Measurements from ENCODE around the gene SLC8B1. TPM values are rescaled to one million over a fixed set of nuclear protein-coding genes. Genes with fewer than 3 reads are reported as not detected.

The SLC8B1 gene
- total and polyA plus RNA-seq, 4 donors = 9.9 to 23.8 (median 14.2) TPM

DNA sequence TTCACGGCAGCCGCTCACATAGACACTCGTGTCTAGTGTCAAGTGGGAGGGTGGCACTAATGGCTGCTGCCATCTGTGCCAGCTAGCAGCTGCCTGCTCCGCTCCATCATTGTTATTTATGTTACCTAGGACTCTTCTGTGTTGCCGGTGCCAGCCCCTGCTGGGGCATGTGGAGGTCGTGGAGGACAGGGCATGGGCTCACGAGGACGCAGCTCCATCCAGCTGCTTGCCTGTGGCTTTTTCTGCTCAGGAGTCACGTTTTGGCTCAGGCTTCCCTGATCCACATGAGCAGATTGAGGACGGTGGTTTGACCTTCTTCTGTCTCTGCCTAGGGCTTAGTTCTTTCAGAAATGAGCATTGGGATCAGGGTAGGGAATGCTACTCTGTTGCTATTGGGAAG, 82.4 kb downstream of the SLC8B1 start:
- Histone ChIP-seq H3K9me3 (ENCODE audit: control insufficient read depth in 4 of 4, low read length in 3 of 4) (peaks cover 0 to 6% (median 2%) of the 10 kb centered on the region in 4 donors), H3K27ac (ENCODE audit: low read depth in 1 of 2, low read length in 2 of 2) (no peak overlapping the region), H3K27me3 (ENCODE audit: control insufficient read depth in 4 of 4, insufficient read depth in 4 of 4, low read length in 3 of 4) (no peaks in the 10 kb centered on the region), H3K4me3 (ENCODE audit: low read depth in 1 of 3, low read length in 3 of 3) (no peak overlapping the region), H3K9ac (ENCODE audit: low read depth in 1 of 2, low read length in 2 of 2) (no peak overlapping the region), H3K4me1 (ENCODE audit: control insufficient read depth in 4 of 4, insufficient read depth in 4 of 4, low read length in 3 of 4) (peaks cover 0 to 2% (median 0%) of the 10 kb centered on the region in 4 donors), H3K36me3 (ENCODE audit: control insufficient read depth in 4 of 4, insufficient read depth in 3 of 4, low read depth in 1 of 4, low read length in 3 of 4) (peaks cover 2 to 29% (median 13%) of the 10 kb centered on the region in 4 donors)
- WGBS = 95% methylated on average over 10 of the region's 10 CpGs
- DNase-seq (ENCODE audit: low spot score) = no peak
- TF ChIP-seq FOXA1 (IDR thresholded peaks at IDR 0.05) (no peak), HNF4G (IDR thresholded peaks at IDR 0.05) (no peak), GABPA (IDR thresholded peaks at IDR 0.05 in 1 of 2, conservative IDR thresholded peaks at IDR 0.05 in 1 of 2) (no peak), JUND (IDR thresholded peaks at IDR 0.05) (no peak), RXRA (IDR thresholded peaks at IDR 0.05) (no peak), HNF4A (conservative IDR thresholded peaks at IDR 0.05) (no peak), EGR1 (IDR thresholded peaks at IDR 0.05; ENCODE audit: low read depth in 2 of 2) (no peak), NR2F2 (IDR thresholded peaks at IDR 0.05) (no peak), FOXA2 (IDR thresholded peaks at IDR 0.05) (no peak), YY1 (IDR thresholded peaks at IDR 0.05) (no peak), TAF1 (conservative IDR thresholded peaks at IDR 0.05) (no peak), SP1 (IDR thresholded peaks at IDR 0.05) (no peak), RAD21 (IDR thresholded peaks at IDR 0.05) (no peak)
- TF ChIP-seq, protein P1, sequence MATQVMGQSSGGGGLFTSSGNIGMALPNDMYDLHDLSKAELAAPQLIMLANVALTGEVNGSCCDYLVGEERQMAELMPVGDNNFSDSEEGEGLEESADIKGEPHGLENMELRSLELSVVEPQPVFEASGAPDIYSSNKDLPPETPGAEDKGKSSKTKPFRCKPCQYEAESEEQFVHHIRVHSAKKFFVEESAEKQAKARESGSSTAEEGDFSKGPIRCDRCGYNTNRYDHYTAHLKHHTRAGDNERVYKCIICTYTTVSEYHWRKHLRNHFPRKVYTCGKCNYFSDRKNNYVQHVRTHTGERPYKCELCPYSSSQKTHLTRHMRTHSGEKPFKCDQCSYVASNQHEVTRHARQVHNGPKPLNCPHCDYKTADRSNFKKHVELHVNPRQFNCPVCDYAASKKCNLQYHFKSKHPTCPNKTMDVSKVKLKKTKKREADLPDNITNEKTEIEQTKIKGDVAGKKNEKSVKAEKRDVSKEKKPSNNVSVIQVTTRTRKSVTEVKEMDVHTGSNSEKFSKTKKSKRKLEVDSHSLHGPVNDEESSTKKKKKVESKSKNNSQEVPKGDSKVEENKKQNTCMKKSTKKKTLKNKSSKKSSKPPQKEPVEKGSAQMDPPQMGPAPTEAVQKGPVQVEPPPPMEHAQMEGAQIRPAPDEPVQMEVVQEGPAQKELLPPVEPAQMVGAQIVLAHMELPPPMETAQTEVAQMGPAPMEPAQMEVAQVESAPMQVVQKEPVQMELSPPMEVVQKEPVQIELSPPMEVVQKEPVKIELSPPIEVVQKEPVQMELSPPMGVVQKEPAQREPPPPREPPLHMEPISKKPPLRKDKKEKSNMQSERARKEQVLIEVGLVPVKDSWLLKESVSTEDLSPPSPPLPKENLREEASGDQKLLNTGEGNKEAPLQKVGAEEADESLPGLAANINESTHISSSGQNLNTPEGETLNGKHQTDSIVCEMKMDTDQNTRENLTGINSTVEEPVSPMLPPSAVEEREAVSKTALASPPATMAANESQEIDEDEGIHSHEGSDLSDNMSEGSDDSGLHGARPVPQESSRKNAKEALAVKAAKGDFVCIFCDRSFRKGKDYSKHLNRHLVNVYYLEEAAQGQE (IDR thresholded peaks at IDR 0.05) = no peak
- TF ChIP-seq, protein P2, sequence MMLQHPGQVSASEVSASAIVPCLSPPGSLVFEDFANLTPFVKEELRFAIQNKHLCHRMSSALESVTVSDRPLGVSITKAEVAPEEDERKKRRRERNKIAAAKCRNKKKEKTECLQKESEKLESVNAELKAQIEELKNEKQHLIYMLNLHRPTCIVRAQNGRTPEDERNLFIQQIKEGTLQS (IDR thresholded peaks at IDR 0.05) = no peak
- TF ChIP-seq, protein P3, sequence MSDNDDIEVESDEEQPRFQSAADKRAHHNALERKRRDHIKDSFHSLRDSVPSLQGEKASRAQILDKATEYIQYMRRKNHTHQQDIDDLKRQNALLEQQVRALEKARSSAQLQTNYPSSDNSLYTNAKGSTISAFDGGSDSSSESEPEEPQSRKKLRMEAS (IDR thresholded peaks at IDR 0.05) = no peak
- TF ChIP-seq, protein P4, sequence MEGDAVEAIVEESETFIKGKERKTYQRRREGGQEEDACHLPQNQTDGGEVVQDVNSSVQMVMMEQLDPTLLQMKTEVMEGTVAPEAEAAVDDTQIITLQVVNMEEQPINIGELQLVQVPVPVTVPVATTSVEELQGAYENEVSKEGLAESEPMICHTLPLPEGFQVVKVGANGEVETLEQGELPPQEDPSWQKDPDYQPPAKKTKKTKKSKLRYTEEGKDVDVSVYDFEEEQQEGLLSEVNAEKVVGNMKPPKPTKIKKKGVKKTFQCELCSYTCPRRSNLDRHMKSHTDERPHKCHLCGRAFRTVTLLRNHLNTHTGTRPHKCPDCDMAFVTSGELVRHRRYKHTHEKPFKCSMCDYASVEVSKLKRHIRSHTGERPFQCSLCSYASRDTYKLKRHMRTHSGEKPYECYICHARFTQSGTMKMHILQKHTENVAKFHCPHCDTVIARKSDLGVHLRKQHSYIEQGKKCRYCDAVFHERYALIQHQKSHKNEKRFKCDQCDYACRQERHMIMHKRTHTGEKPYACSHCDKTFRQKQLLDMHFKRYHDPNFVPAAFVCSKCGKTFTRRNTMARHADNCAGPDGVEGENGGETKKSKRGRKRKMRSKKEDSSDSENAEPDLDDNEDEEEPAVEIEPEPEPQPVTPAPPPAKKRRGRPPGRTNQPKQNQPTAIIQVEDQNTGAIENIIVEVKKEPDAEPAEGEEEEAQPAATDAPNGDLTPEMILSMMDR (IDR thresholded peaks at IDR 0.05; ENCODE audit: low read depth, low read length, missing input control) = no peak
- TF ChIP-seq, protein P5, sequence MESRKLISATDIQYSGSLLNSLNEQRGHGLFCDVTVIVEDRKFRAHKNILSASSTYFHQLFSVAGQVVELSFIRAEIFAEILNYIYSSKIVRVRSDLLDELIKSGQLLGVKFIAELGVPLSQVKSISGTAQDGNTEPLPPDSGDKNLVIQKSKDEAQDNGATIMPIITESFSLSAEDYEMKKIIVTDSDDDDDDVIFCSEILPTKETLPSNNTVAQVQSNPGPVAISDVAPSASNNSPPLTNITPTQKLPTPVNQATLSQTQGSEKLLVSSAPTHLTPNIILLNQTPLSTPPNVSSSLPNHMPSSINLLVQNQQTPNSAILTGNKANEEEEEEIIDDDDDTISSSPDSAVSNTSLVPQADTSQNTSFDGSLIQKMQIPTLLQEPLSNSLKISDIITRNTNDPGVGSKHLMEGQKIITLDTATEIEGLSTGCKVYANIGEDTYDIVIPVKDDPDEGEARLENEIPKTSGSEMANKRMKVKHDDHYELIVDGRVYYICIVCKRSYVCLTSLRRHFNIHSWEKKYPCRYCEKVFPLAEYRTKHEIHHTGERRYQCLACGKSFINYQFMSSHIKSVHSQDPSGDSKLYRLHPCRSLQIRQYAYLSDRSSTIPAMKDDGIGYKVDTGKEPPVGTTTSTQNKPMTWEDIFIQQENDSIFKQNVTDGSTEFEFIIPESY (IDR thresholded peaks at IDR 0.05) = no peak
